KMS-11 (cell line): ENCODE measurements around the gene FOXD2.
A peak's percentile ranks its signal among the peaks of the same experiment; 100 is the strongest.

Experiments
- H2AFZ ChIP-seq: fragments of 200-600 bp; sonication (generic); 2 replicates; pipeline ENCODE4 v1.6.1; 2016; ENCODE audit warnings: antibody characterized with exemption, mixed run types, low read depth
- H3K27ac ChIP-seq: fragments of 200-600 bp; sonication (generic); 2 replicates; pipeline ENCODE4 v1.6.1; 2016; ENCODE audit warnings: mild to moderate bottlenecking, mixed run types
- H3K27me3 ChIP-seq: fragments of 200-600 bp; sonication (generic); 2 replicates; pipeline ENCODE4 v1.6.1; 2017; ENCODE audit warnings: mild to moderate bottlenecking, low read depth, mixed run types, moderate library complexity; ENCODE audit not compliant: insufficient read depth
- H3K36me3 ChIP-seq: fragments of 200-600 bp; sonication (generic); 2 replicates; pipeline ENCODE4 v1.6.1; 2017; ENCODE audit warnings: mild to moderate bottlenecking, mixed run types; ENCODE audit not compliant: insufficient read depth
- H3K4me1 ChIP-seq: fragments of 200-600 bp; sonication (generic); 2 replicates; pipeline ENCODE4 v1.6.1; 2016; ENCODE audit warnings: mild to moderate bottlenecking, low read depth, mixed run types; ENCODE audit not compliant: poor library complexity, severe bottlenecking
- H3K4me2 ChIP-seq: fragments of 200-600 bp; sonication (generic); 2 replicates; pipeline ENCODE4 v1.7.0; 2016; ENCODE audit warnings: mild to moderate bottlenecking, mixed run types
- H3K4me3 ChIP-seq: fragments of 200-600 bp; sonication (generic); IDR thresholded peaks from 2 replicates; pipeline ENCODE4 v1.6.1; 2017; ENCODE audit warnings: low read depth, low read length, mixed read lengths; ENCODE audit not compliant: insufficient read depth
- H3K79me2 ChIP-seq: fragments of 200-600 bp; sonication (generic); 2 replicates; pipeline ENCODE4 v1.6.1; 2016; ENCODE audit warnings: low read depth, mixed run types; ENCODE audit not compliant: insufficient read depth
- H3K9ac ChIP-seq: fragments of 200-600 bp; sonication (generic); 2 replicates; pipeline ENCODE4 v1.6.1; 2016; ENCODE audit warnings: mild to moderate bottlenecking, mixed run types
- H4K20me1 ChIP-seq: fragments of 200-600 bp; sonication (generic); 2 replicates; pipeline ENCODE4 v1.6.1; 2016; ENCODE audit warnings: mild to moderate bottlenecking, mixed run types; ENCODE audit not compliant: insufficient read depth
- TF ChIP-seq, protein P1 (sequence below): fragments of 200-600 bp; sonication (generic); conservative IDR thresholded peaks from 2 replicates; pipeline ENCODE4 v1.6.1; 2017; ENCODE audit warnings: low read depth, mild to moderate bottlenecking, antibody characterized with exemption, low read length, moderate library complexity, mixed read lengths

FOXD2 gene

GRCh38 chr1:47420547-47420946, 17.3 kb upstream of the FOXD2 start:
- TF ChIP-seq, protein P1, sequence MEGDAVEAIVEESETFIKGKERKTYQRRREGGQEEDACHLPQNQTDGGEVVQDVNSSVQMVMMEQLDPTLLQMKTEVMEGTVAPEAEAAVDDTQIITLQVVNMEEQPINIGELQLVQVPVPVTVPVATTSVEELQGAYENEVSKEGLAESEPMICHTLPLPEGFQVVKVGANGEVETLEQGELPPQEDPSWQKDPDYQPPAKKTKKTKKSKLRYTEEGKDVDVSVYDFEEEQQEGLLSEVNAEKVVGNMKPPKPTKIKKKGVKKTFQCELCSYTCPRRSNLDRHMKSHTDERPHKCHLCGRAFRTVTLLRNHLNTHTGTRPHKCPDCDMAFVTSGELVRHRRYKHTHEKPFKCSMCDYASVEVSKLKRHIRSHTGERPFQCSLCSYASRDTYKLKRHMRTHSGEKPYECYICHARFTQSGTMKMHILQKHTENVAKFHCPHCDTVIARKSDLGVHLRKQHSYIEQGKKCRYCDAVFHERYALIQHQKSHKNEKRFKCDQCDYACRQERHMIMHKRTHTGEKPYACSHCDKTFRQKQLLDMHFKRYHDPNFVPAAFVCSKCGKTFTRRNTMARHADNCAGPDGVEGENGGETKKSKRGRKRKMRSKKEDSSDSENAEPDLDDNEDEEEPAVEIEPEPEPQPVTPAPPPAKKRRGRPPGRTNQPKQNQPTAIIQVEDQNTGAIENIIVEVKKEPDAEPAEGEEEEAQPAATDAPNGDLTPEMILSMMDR: no peak
- Histone ChIP-seq H3K27ac (no peak overlapping the region), H4K20me1 (no peaks in the 10 kb centered on the region), H3K36me3 (no peaks in the 10 kb centered on the region), H2AFZ (no peak overlapping the region), H3K79me2 (no peaks in the 10 kb centered on the region), H3K9ac (no peak overlapping the region), H3K4me1 (no peaks in the 10 kb centered on the region), H3K4me3 (no peak overlapping the region), H3K27me3 (no peaks in the 10 kb centered on the region), H3K4me2 (no peak overlapping the region)

GRCh38 chr1:47423872-47424271, 14.0 kb upstream of the FOXD2 start:
- no peaks in the 10 kb centered on the region for H3K36me3 ChIP-seq
- H3K4me2 ChIP-seq: no peak overlapping the region
- H3K79me2 ChIP-seq: no peaks in the 10 kb centered on the region
- no peaks in the 10 kb centered on the region for H3K4me1 ChIP-seq
- no peaks in the 10 kb centered on the region for H3K27me3 ChIP-seq
- TF ChIP-seq, protein P1: no peak
- no peak overlapping the region for H3K27ac ChIP-seq
- no peak overlapping the region for H3K9ac ChIP-seq
- H2AFZ ChIP-seq: no peak overlapping the region
- H3K4me3 ChIP-seq: no peak overlapping the region
- no peaks in the 10 kb centered on the region for H4K20me1 ChIP-seq

GRCh38 chr1:47424336-47424982, 13.4 kb upstream of the FOXD2 start:
- no peaks in the 10 kb centered on the region for H3K4me1 ChIP-seq
- H3K4me2 ChIP-seq: no peak overlapping the region
- no peak overlapping the region for H3K4me3 ChIP-seq
- H2AFZ ChIP-seq: no peak overlapping the region
- H3K27ac ChIP-seq: no peak overlapping the region
- H3K9ac ChIP-seq: no peak overlapping the region
- H3K79me2 ChIP-seq: no peaks in the 10 kb centered on the region
- H3K27me3 ChIP-seq: no peaks in the 10 kb centered on the region
- H4K20me1 ChIP-seq: no peaks in the 10 kb centered on the region
- H3K36me3 ChIP-seq: no peaks in the 10 kb centered on the region
- TF ChIP-seq, protein P1: peak; percentile 91

- H3K79me2 ChIP-seq: peaks cover 10% of the 10 kb centered on the region; the same call in 1 of the 2 replicates
- H4K20me1 ChIP-seq: no peaks in the 10 kb centered on the region
- no peak overlapping the region for H3K9ac ChIP-seq
- no peaks in the 10 kb centered on the region for H3K27me3 ChIP-seq
- H3K36me3 ChIP-seq: no peaks in the 10 kb centered on the region
- no peak overlapping the region for H3K4me2 ChIP-seq
- TF ChIP-seq, protein P1: no peak
- no peak overlapping the region for H3K27ac ChIP-seq
- H3K4me3 ChIP-seq: no peak overlapping the region
- no peak overlapping the region for H2AFZ ChIP-seq
- peaks cover 8% of the 10 kb centered on the region for H3K4me1 ChIP-seq
Measured at GRCh38 chr1:47431534-47431933, 6.3 kb upstream of the FOXD2 start.
